Liver (tissue), 9 donors: ENCODE results near the gene GREM2. TPM values are rescaled to one million over a fixed set of nuclear protein-coding genes. Genes with fewer than 3 reads are reported as not detected.

Experiments used
- DNase-seq: peaks from one replicate; pipeline ENCODE4 v3.0.0-alpha.2; 2017; ENCODE audit warnings: low spot score
- H3K27ac ChIP-seq, 2 donors: one replicate each; pipeline ENCODE4 v1.7.0; 2013; ENCODE audit warnings: inconsistent platforms in 2 of 2, low read length in 2 of 2, control low read depth in 1 of 2, low read depth in 1 of 2, mild to moderate bottlenecking in 1 of 2
- H3K27me3 ChIP-seq, 4 donors: one replicate each; pipeline versions ENCODE4 v1.6.1 to v1.7.0; 2013; ENCODE audit warnings: low read length in 3 of 4, inconsistent platforms in 1 of 4, mild to moderate bottlenecking in 1 of 4, moderate library complexity in 1 of 4; ENCODE audit not compliant: control insufficient read depth in 4 of 4, insufficient read depth in 4 of 4
- H3K36me3 ChIP-seq, 4 donors: one replicate each; pipeline versions ENCODE4 v1.6.1 to v1.7.0; 2013; ENCODE audit warnings: low read length in 3 of 4, mild to moderate bottlenecking in 3 of 4, low read depth in 1 of 4, moderate library complexity in 1 of 4; ENCODE audit not compliant: control insufficient read depth in 4 of 4, insufficient read depth in 3 of 4
- H3K4me1 ChIP-seq, 4 donors: one replicate each; pipeline versions ENCODE4 v1.6.1 to v1.7.0; 2013; ENCODE audit warnings: low read length in 3 of 4, mild to moderate bottlenecking in 3 of 4, moderate library complexity in 1 of 4; ENCODE audit not compliant: control insufficient read depth in 4 of 4, insufficient read depth in 4 of 4
- H3K4me3 ChIP-seq, 3 donors: one replicate each; pipeline versions ENCODE4 v1.6.1 to v1.7.0; 2013; ENCODE audit warnings: low read length in 3 of 3, control low read depth in 1 of 3, low read depth in 1 of 3, mild to moderate bottlenecking in 1 of 3
- H3K9ac ChIP-seq, 2 donors: one replicate each; pipeline ENCODE4 v1.7.0; 2013; ENCODE audit warnings: low read length in 2 of 2, mild to moderate bottlenecking in 2 of 2, moderate library complexity in 2 of 2, control low read depth in 1 of 2, low read depth in 1 of 2
- H3K9me3 ChIP-seq, 4 donors: one replicate each; pipeline versions ENCODE4 v1.6.1 to v1.7.0; 2013; ENCODE audit warnings: low read length in 3 of 4; ENCODE audit not compliant: control insufficient read depth in 4 of 4
- EGR1 ChIP-seq, 2 donors: IDR thresholded peaks; 2 replicates each; pipeline ENCODE4 v1.6.1; 2016 to 2018; ENCODE audit warnings: antibody characterized with exemption in 2 of 2, low read depth in 2 of 2
- FOXA1 ChIP-seq: IDR thresholded peaks from 2 replicates; pipeline ENCODE4 v1.6.1; 2016; ENCODE audit warnings: antibody characterized with exemption
- GABPA ChIP-seq, 2 donors: IDR thresholded peaks in 1 of 2; conservative IDR thresholded peaks in 1 of 2; 2 replicates each; pipeline ENCODE4 v1.6.1; 2016; ENCODE audit warnings: antibody characterized with exemption in 2 of 2, mild to moderate bottlenecking in 1 of 2, moderate library complexity in 1 of 2
- HNF4A ChIP-seq, 2 donors: conservative IDR thresholded peaks; 2 replicates each; pipeline ENCODE4 v1.6.1; 2016; ENCODE audit warnings: antibody characterized with exemption in 2 of 2, mild to moderate bottlenecking in 2 of 2
- HNF4G ChIP-seq: IDR thresholded peaks from 2 replicates; pipeline ENCODE4 v1.6.1; 2016; ENCODE audit warnings: antibody characterized with exemption
- JUND ChIP-seq, 2 donors: IDR thresholded peaks; 2 replicates each; pipeline ENCODE4 v1.6.1; 2016; ENCODE audit warnings: antibody characterized with exemption in 2 of 2
- NR2F2 ChIP-seq: IDR thresholded peaks from 2 replicates; pipeline ENCODE4 v1.6.1; 2016; ENCODE audit warnings: antibody characterized with exemption
- RAD21 ChIP-seq, 2 donors: IDR thresholded peaks; 2 replicates each; pipeline ENCODE4 v1.6.1; 2016; ENCODE audit warnings: antibody characterized with exemption in 2 of 2, mild to moderate bottlenecking in 2 of 2
- RXRA ChIP-seq, 2 donors: IDR thresholded peaks; 2 replicates each; pipeline ENCODE4 v1.6.1; 2017 to 2018; ENCODE audit warnings: antibody characterized with exemption in 2 of 2, mild to moderate bottlenecking in 1 of 2
- SP1 ChIP-seq: IDR thresholded peaks from 2 replicates; pipeline ENCODE4 v1.6.1; 2018; ENCODE audit warnings: antibody characterized with exemption, mild to moderate bottlenecking
- YY1 ChIP-seq: IDR thresholded peaks from 2 replicates; pipeline ENCODE4 v1.6.1; 2016; ENCODE audit warnings: antibody characterized with exemption, mild to moderate bottlenecking
- WGBS: extraction: QIAGEN DNeasy Blood & Tissue Kit; methylation state at CpG from one replicate; pipeline ENCODE4 v1.1.7; 2013; 5-methylcytosine and 5-hydroxymethylcytosine counted together
- polyA plus RNA-seq, 2 donors: library from polyadenylated mRNA; stranded (reverse) in 1 of 2; unstranded in 1 of 2; fragments of 200-250 nt in 1 of 2; fragments of >200 nt in 1 of 2; fragmentation: Nextera tagmentation in 1 of 2; extraction: Ambion mirVana in 1 of 2; gene quantifications; one replicate each; pipeline versions ENCODE4 v1.2.1 to v1.2.3, GENCODE V29; 2013 to 2015
- total RNA-seq, 2 donors: library from RNA; depleted of rRNA; stranded (reverse); fragments of >200 nt; gene quantifications; one replicate each; pipeline ENCODE4 v1.2.3, GENCODE V29; 2014
- TF ChIP-seq, protein P1 (sequence below): fragments of 150-350 bp; IDR thresholded peaks from 2 replicates; pipeline ENCODE4 v1.5.1; 2017; ENCODE audit warnings: improper control_type of control experiment, low read depth, low read length; ENCODE audit not compliant: missing input control
- TF ChIP-seq, protein P2 (sequence below): IDR thresholded peaks from 2 replicates; pipeline ENCODE4 v1.6.1; 2016; ENCODE audit warnings: antibody characterized with exemption, mild to moderate bottlenecking
- TF ChIP-seq, protein P3 (sequence below): IDR thresholded peaks from 2 replicates; pipeline ENCODE4 v1.6.1; 2016; ENCODE audit warnings: antibody characterized with exemption
- donor health status: healthy.
- donor health status: healthy.
- donor health status: healthy.
- donor health status: healthy.
- donor health status: healthy.

Gene GREM2
- total and polyA plus RNA-seq, 4 donors = 0.19 to 19.5 (median 4.3) TPM

DNA sequence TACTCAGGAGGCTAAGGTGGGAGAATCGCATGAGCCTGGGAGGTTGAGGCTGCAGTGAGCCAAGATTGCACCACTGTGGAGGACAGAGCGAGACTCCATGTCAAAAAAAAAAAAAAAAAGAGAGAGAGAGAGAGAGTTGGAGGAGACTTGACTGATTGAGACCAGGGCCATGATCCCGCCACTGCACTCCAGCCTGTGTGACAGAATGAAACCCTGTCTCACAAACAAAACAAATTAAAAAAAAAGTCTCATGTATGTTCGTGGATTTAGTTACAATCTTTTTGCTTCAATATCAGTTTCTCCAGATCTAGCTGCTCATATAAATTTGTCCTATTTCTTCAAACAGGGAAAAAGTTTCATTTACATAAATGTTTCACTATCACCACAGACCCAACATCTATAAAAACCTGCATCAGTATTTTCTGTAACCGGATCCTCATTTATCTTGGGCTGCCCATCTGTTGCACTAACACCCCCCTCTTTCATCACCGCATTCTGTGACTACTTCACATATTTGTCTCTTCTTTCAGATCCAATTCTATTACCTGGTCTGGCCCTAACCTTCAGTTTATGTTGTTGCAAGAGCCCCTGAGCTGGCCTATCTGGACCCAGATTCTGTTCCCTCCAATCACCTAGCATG lies 127.0 kb downstream of the GREM2 start (continued):
- TF ChIP-seq, protein P1, sequence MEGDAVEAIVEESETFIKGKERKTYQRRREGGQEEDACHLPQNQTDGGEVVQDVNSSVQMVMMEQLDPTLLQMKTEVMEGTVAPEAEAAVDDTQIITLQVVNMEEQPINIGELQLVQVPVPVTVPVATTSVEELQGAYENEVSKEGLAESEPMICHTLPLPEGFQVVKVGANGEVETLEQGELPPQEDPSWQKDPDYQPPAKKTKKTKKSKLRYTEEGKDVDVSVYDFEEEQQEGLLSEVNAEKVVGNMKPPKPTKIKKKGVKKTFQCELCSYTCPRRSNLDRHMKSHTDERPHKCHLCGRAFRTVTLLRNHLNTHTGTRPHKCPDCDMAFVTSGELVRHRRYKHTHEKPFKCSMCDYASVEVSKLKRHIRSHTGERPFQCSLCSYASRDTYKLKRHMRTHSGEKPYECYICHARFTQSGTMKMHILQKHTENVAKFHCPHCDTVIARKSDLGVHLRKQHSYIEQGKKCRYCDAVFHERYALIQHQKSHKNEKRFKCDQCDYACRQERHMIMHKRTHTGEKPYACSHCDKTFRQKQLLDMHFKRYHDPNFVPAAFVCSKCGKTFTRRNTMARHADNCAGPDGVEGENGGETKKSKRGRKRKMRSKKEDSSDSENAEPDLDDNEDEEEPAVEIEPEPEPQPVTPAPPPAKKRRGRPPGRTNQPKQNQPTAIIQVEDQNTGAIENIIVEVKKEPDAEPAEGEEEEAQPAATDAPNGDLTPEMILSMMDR = no peak
- TF ChIP-seq NR2F2 = no peak
- TF ChIP-seq RAD21 (IDR thresholded peaks at IDR 0.05) = no peak
- no peak for TF ChIP-seq SP1
- no peak for TF ChIP-seq HNF4A (conservative IDR thresholded peaks at IDR 0.05)
- TF ChIP-seq YY1 = no peak
- no peak for TF ChIP-seq EGR1 (IDR thresholded peaks at IDR 0.05; ENCODE audit: low read depth in 2 of 2)

DNA sequence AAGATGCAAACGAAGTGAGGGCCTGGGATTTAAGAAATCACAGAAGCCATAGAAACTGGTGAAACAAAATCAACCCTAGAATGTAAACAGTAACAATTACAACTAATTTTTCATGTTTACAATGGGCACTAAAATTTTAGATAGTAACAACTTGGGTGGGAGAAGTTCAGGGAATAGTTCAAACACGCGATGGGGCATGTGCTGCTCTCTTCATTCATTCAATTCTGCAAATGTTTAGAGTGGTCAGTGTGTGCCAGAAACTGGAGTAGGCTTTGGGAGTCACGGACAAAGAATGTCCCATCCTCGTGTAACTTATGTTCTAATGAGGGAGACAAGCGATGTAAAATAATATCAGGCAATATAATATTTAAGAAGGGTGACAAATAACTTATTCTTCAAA lies 133.4 kb downstream of the GREM2 start:
- TF ChIP-seq RAD21 (IDR thresholded peaks at IDR 0.05) (no peak), FOXA1 (no peak), GABPA (IDR thresholded peaks at IDR 0.05 in 1 of 2, conservative IDR thresholded peaks at IDR 0.05 in 1 of 2) (no peak), HNF4G (no peak), RXRA (IDR thresholded peaks at IDR 0.05) (no peak), HNF4A (conservative IDR thresholded peaks at IDR 0.05) (no peak), YY1 (no peak), JUND (IDR thresholded peaks at IDR 0.05) (no peak)
- TF ChIP-seq, protein P2, sequence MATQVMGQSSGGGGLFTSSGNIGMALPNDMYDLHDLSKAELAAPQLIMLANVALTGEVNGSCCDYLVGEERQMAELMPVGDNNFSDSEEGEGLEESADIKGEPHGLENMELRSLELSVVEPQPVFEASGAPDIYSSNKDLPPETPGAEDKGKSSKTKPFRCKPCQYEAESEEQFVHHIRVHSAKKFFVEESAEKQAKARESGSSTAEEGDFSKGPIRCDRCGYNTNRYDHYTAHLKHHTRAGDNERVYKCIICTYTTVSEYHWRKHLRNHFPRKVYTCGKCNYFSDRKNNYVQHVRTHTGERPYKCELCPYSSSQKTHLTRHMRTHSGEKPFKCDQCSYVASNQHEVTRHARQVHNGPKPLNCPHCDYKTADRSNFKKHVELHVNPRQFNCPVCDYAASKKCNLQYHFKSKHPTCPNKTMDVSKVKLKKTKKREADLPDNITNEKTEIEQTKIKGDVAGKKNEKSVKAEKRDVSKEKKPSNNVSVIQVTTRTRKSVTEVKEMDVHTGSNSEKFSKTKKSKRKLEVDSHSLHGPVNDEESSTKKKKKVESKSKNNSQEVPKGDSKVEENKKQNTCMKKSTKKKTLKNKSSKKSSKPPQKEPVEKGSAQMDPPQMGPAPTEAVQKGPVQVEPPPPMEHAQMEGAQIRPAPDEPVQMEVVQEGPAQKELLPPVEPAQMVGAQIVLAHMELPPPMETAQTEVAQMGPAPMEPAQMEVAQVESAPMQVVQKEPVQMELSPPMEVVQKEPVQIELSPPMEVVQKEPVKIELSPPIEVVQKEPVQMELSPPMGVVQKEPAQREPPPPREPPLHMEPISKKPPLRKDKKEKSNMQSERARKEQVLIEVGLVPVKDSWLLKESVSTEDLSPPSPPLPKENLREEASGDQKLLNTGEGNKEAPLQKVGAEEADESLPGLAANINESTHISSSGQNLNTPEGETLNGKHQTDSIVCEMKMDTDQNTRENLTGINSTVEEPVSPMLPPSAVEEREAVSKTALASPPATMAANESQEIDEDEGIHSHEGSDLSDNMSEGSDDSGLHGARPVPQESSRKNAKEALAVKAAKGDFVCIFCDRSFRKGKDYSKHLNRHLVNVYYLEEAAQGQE = no peak
- TF ChIP-seq, protein P1 = no peak
- TF ChIP-seq, protein P3, sequence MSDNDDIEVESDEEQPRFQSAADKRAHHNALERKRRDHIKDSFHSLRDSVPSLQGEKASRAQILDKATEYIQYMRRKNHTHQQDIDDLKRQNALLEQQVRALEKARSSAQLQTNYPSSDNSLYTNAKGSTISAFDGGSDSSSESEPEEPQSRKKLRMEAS = no peak
- Histone ChIP-seq H3K9ac (no peak overlapping the region), H3K36me3 (no peaks in the 10 kb centered on the region), H3K27me3 (no peaks in the 10 kb centered on the region), H3K27ac (no peak overlapping the region), H3K9me3 (no peaks in the 10 kb centered on the region), H3K4me1 (peaks cover 0 to 2% (median 0%) of the 10 kb centered on the region in 4 donors), H3K4me3 (no peak overlapping the region)
- 88% methylated on average over 6 of the region's 6 CpGs for WGBS
- DNase-seq = no peak
